Stimulated activated CD4-positive, alpha-beta T cell treated with anti-CD3 and anti-CD28 coated beads, Interleukin-1b, Interleukin-23, amount 100 ng/mL, for 24 hours (primary cell): ENCODE results near the gene NAT9.

ENCODE experiments used
- DNase-seq, 4 experiments: peaks; one replicate each; pipeline ENCODE4 v3.0.0-alpha.2; 2020; ENCODE audit warnings: low read depth in 4 of 4, low spot score in 1 of 4

Gene NAT9

DNA sequence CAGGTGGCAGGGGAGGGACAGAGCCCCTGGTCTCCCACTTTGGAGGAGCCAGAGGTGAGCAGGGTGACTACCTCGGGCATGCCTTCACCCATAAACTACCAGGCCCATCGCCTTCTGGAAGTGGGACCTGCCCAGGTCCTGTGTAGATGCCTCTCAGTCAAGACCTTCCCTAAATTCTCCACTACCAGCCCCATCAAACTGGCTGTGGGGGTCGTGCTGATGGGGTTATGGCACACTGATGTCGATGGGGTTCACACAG, 44.9 kb downstream of the NAT9 start:
- no peak for DNase-seq

DNA sequence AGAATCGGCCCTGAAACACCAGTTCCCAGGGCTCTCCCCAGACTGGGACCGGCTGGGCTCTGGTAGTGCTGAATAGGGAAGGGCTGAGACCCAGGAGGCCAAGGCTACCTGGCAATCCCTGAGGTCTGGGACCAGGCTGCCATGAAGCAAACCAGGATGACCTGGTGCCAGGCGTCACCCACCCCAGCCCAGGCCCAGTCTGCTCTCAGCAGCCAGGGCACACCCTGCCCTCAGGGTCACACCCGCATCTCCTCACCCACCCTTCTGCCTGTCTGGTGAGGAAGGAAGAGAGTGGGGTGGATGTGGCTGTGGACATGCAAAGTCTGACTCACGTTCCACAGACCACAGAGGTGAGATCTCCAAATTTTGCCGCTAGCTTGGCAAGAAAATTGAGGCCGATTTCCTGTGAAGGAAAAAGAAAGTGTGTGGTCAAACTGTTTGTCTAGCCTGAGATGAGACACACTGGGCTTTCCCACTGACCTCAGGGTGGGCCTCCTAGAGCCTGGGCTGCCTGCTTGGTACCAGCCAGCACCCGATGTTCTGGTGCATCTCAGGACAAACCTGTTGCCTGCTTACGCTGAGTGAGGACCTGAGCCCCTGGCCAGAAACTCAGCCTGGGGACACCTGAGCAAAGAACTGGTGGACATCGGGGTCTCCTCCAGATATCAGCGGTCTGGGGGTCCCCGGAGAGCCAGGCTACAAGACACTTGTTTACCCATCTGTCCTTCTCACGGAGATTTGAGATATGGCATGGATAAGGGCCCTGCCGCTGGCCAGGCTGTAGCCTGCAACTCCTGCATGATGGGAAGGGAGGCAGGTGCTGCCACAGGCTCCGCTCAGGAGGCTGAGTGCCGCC, 45.4 kb downstream of the NAT9 start:
- DNase-seq = no peak

DNA sequence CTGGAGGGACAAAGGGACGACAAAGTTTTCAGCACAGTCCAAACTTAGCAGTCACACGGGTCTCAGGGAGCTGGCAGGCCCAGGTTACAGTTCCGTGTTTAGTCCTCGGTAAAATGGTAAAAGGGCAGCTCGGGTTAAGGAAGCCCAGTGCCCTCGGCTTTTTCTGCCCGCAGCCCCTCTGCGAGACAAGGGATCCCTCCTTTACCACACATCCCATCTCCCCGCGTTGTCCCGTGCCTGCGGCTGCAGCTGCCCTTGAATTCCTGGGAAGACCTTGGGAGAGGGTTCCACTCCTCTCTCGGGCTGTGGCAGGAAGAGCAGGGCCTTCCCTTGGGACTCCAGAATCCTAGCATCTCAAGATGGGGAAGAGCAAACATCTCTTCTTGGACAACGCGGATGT, 46.3 kb downstream of the NAT9 start:
- DNase-seq = no peak

DNA sequence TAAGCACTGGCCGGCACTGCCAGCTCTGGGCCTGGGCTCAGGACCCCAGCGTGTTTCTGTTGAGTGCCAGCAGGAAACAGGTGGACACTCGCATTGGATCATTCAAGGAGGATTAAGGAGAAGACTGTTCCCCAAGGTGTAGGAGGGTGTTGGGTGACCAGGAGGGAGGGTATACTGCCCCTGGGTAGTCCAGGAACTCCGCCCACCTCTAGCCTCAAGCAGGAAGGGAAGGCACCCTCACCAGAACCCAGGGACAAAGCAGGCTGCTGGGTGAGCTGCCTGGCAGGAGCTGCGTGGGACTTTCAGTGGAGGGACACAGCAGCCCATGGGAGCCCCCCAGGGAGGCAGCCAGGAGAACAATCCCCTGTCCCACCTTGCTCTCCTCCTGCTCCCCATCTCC, 46.8 kb downstream of the NAT9 start:
- DNase-seq = no peak

DNA sequence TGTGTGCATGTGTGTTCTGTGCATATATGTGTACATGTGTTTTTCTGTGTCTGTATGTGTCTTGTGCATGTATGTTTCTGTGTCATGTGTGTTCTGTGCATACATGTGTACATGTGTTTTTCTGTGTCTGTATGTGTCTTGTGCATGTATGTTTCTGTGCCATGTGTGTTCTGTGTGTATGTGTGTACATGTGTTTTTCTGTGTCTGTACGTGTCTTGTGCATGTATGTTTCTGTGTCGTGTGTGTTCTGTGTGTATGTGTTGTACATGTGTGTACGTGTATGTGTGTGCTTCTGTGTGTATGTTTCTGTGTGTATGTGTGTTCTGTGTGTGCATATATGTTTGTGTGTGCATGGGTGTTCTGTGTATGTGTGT, 47.5 kb downstream of the NAT9 start:
- no peak for DNase-seq

DNA sequence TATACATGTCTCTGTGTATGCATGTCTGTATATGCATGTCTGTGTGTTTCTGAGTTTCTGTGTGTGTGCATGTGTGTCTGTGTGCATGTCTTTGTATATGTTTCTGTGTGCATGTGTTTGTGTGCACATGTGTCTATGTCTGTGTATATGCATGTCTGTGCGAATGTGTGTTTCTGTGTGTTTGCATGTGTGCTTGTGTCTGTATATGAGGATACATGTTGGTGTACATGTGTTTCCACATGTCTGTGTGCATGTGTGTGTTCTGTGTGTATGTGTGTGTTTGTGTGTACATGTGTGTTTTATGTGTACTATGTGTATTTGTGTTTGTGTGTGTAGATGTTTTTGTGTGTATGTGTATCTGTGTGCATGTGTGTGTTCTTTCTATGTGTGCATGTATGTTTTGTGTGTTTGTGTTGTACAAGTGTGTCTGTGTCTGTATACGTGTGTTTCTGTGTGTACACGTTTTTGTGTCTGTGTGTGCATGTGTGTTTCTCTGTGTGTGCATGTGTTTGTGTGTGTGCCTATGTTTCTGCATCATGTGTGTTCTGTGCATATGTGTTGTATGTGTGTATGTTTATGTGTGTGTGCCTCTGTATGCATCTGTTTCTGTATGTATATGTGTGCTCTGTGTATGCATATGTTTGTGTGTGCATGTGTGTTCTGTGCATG, 48.0 kb downstream of the NAT9 start:
- DNase-seq = no peak

DNA sequence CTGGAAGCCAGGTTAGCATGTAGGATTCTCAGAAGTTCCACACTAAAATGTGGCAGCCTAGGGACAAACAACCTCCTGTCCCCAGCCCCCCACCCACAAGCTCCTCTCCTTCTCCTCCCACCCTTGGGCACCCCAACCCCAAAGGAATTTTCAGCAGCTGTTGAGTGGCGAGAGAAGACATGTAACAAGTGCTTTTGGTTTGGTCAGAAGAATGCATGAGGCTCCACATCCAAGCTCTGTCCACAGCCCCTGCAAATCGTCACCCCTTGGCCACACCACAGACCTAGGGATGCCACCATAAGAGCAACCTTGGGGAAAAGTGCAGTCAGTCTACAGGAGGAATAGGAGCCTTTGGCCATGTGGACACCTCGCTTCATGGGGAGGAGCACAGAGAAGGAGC, 51.0 kb downstream of the NAT9 start:
- no peak for DNase-seq

DNA sequence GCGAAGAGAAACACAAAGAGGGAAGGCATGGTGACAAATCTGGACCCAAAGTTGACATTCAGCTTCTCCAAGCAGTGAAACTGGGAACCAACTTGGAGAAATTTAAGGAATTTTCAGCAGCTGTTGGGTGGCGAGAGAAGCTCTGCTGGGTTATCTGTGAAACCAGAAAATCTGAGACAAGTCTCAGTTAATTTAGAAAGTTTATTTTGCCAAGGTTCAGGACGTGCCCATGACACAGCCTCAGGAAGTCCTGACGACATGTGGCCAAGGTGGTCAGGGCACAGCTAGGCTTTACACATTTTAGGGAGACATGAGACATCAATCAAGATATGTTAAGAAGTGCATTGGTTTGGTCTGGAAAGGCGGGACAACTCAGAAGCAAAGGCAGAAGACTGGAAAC, 52.3 kb downstream of the NAT9 start:
- no peak for DNase-seq

DNA sequence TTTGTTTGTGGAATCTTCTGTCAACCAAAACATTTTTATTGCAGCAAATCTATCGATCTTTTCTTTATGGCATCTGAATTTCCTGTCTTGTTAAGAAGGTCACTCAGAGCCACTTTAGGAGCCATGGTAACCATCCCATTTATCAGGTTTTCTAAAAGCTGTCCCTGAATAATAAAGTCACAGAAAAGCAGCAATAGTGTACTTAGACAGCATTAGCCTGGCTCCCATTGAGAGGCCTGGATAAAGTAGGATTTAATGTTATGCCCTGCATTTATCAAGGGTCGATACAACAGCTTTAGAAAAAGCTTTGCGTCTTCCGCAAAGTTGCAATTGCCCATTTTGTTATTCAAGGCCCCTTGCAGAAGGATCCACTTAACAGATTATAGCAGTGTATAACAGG, 53.4 kb downstream of the NAT9 start:
- no peak for DNase-seq
